HCT116 (cell line): ENCODE measurements around the gene ZCCHC24.

Experiments
- ELF1 ChIP-seq: IDR thresholded peaks from 2 replicates; pipeline ENCODE4 v1.6.1; 2012; ENCODE audit warnings: low read depth, borderline replicate concordance
- POLR2A ChIP-seq: IDR thresholded peaks from 2 replicates; pipeline ENCODE4 v1.7.0; 2011; ENCODE audit warnings: borderline replicate concordance; ENCODE audit not compliant: insufficient read depth, insufficient read length; ENCODE audit errors: extremely low read depth
- POLR2AphosphoS5 ChIP-seq: IDR thresholded peaks from 2 replicates; pipeline ENCODE4 v1.6.1; 2011; ENCODE audit warnings: mild to moderate bottlenecking, low read depth, low read length, moderate library complexity
- YY1 ChIP-seq: IDR thresholded peaks from 2 replicates; pipeline ENCODE4 v1.6.1; 2011; ENCODE audit warnings: low read length, low read depth, moderate library complexity, mild to moderate bottlenecking; ENCODE audit not compliant: insufficient replicate concordance; ENCODE audit errors: extremely low read depth
- TF ChIP-seq, protein P1 (sequence below), 3 experiments: fragments of 200-600 bp in 1 of 3; sonication (generic) in 1 of 3; IDR thresholded peaks in 2 of 3; conservative IDR thresholded peaks in 1 of 3; 2 replicates each; pipeline ENCODE4 v1.5.1; 2012 to 2017; ENCODE audit warnings: low read depth in 2 of 3, low read length in 2 of 3, antibody characterized with exemption in 1 of 3, borderline replicate concordance in 1 of 3, control low read depth in 1 of 3, mild to moderate bottlenecking in 1 of 3, mixed read lengths in 1 of 3, mixed run types in 1 of 3, moderate library complexity in 1 of 3; ENCODE audit not compliant: insufficient read depth in 1 of 3

DNA sequence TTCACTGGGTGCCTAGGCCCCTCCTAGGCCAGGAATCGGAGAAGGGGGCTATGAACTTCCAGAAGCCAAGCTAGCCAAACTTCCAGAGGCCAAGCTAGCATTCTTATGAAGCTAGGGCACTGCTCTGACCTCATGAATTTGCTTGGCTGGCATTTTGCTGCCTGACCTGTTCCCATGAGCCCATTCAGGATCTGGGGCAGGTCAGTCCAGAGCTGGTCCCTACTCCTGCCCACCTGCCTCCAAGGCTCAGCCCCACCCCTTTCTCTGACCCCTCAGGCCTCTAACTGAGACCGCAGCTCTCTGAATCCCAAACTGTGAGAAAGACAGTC is 99.4 kb downstream of the ZCCHC24 start:
- TF ChIP-seq, protein P1, sequence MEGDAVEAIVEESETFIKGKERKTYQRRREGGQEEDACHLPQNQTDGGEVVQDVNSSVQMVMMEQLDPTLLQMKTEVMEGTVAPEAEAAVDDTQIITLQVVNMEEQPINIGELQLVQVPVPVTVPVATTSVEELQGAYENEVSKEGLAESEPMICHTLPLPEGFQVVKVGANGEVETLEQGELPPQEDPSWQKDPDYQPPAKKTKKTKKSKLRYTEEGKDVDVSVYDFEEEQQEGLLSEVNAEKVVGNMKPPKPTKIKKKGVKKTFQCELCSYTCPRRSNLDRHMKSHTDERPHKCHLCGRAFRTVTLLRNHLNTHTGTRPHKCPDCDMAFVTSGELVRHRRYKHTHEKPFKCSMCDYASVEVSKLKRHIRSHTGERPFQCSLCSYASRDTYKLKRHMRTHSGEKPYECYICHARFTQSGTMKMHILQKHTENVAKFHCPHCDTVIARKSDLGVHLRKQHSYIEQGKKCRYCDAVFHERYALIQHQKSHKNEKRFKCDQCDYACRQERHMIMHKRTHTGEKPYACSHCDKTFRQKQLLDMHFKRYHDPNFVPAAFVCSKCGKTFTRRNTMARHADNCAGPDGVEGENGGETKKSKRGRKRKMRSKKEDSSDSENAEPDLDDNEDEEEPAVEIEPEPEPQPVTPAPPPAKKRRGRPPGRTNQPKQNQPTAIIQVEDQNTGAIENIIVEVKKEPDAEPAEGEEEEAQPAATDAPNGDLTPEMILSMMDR (IDR thresholded peaks at IDR 0.05 in 2 of 3, conservative IDR thresholded peaks at IDR 0.05 in 1 of 3; ENCODE audit: borderline replicate concordance in 1 of 3, insufficient read depth in 1 of 3, low read depth in 2 of 3, low read length in 2 of 3) = no peak
- TF ChIP-seq ELF1 (no peak), YY1 (no peak), POLR2AphosphoS5 (no peak), POLR2A (no peak)
